Measurements from ENCODE around the gene PRKN. TPM values are rescaled to one million over a fixed set of nuclear protein-coding genes. Genes with fewer than 3 reads are reported as not detected.

PRKN gene
- total RNA-seq, 6 experiments from 2014 or later: 0.32 TPM; not detected in 5

GRCh38 chr6:162636167-162636566, 91.4 kb downstream of the PRKN start:
- Mint-ChIP-seq H3K36me3 (ENCODE audit: low read depth) (no peaks in the 10 kb centered on the region), H3K4me3 (no peak overlapping the region), H3K4me1 (ENCODE audit: low read depth) (no peaks in the 10 kb centered on the region), H3K27me3 (ENCODE audit: insufficient read depth) (no peaks in the 10 kb centered on the region), H3K27ac (no peak overlapping the region), H3K9me3 (peaks cover 36% of the 10 kb centered on the region)
- TF ChIP-seq, protein P1, sequence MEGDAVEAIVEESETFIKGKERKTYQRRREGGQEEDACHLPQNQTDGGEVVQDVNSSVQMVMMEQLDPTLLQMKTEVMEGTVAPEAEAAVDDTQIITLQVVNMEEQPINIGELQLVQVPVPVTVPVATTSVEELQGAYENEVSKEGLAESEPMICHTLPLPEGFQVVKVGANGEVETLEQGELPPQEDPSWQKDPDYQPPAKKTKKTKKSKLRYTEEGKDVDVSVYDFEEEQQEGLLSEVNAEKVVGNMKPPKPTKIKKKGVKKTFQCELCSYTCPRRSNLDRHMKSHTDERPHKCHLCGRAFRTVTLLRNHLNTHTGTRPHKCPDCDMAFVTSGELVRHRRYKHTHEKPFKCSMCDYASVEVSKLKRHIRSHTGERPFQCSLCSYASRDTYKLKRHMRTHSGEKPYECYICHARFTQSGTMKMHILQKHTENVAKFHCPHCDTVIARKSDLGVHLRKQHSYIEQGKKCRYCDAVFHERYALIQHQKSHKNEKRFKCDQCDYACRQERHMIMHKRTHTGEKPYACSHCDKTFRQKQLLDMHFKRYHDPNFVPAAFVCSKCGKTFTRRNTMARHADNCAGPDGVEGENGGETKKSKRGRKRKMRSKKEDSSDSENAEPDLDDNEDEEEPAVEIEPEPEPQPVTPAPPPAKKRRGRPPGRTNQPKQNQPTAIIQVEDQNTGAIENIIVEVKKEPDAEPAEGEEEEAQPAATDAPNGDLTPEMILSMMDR (IDR thresholded peaks at IDR 0.05): no peak
- DNase-seq: no peak

- TF ChIP-seq, protein P1 (IDR thresholded peaks at IDR 0.05): no peak
- peaks cover 52% of the 10 kb centered on the region for H3K9me3 Mint-ChIP-seq
- H3K36me3 Mint-ChIP-seq (ENCODE audit: low read depth): no peaks in the 10 kb centered on the region
- no peak overlapping the region for H3K4me3 Mint-ChIP-seq
- H3K27ac Mint-ChIP-seq: no peak overlapping the region
- H3K27me3 Mint-ChIP-seq (ENCODE audit: insufficient read depth): no peaks in the 10 kb centered on the region
- no peak for DNase-seq
- H3K4me1 Mint-ChIP-seq (ENCODE audit: low read depth): no peaks in the 10 kb centered on the region
Measured at GRCh38 chr6:162631546-162631945, 96.0 kb downstream of the PRKN start.

DNA sequence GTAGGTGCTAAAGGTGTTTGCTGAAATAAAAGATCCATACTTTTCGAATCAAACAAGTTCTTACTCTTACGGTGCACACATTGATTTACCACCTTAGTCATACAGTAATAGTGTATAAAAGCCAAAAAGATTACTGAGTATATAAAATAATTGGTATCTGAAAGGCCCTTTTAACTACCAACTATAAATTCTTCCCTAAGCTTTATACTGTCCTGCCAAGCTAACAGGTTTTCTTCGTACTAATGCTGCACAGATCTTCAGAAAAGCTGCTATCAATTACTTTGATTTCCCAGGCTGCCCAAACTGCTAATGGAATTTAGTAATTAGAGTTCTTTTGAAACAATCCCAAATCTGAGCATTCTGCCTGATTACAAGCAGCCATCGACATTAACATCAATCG, 97.5 kb downstream of the PRKN start:
- Mint-ChIP-seq H3K36me3 (ENCODE audit: low read depth) (no peaks in the 10 kb centered on the region), H3K27ac (no peak overlapping the region), H3K27me3 (ENCODE audit: insufficient read depth) (no peaks in the 10 kb centered on the region), H3K9me3 (peaks cover 51% of the 10 kb centered on the region), H3K4me3 (no peak overlapping the region), H3K4me1 (ENCODE audit: low read depth) (no peaks in the 10 kb centered on the region)
- TF ChIP-seq, protein P1 (IDR thresholded peaks at IDR 0.05): no peak
- no peak for DNase-seq

DNA sequence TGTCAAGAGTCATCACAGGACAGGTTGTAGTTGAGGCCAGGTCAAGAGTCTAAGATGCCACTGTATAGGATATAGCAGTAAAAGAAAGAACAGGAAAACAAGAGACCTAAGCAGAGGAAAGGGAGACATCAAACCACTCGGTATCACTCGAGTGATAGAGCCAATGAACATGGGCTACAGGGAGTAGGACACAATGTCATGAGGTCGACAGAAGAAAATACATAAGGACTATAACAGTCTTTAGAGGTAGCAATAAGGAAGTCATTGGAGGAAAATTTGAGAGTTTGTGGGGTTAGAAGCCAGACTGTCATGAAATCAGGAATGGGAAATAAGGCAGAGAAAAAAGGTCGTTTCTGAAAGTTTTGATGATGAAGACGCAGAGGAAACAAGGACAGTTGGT, 99.7 kb downstream of the PRKN start:
- no peaks in the 10 kb centered on the region for H3K36me3 Mint-ChIP-seq (ENCODE audit: low read depth)
- DNase-seq: no peak
- H3K4me1 Mint-ChIP-seq (ENCODE audit: low read depth): no peaks in the 10 kb centered on the region
- no peak overlapping the region for H3K27ac Mint-ChIP-seq
- TF ChIP-seq, protein P1 (IDR thresholded peaks at IDR 0.05): no peak
- no peaks in the 10 kb centered on the region for H3K27me3 Mint-ChIP-seq (ENCODE audit: insufficient read depth)
- H3K9me3 Mint-ChIP-seq: peaks cover 48% of the 10 kb centered on the region
- H3K4me3 Mint-ChIP-seq: no peak overlapping the region

GRCh38 chr6:162627362-162627761, 100.2 kb downstream of the PRKN start:
- TF ChIP-seq, protein P1 (IDR thresholded peaks at IDR 0.05): no peak
- Mint-ChIP-seq H3K27ac (no peak overlapping the region), H3K4me3 (no peak overlapping the region), H3K27me3 (ENCODE audit: insufficient read depth) (no peaks in the 10 kb centered on the region), H3K9me3 (peaks cover 51% of the 10 kb centered on the region), H3K4me1 (ENCODE audit: low read depth) (no peaks in the 10 kb centered on the region), H3K36me3 (ENCODE audit: low read depth) (no peaks in the 10 kb centered on the region)
- DNase-seq: no peak

DNA sequence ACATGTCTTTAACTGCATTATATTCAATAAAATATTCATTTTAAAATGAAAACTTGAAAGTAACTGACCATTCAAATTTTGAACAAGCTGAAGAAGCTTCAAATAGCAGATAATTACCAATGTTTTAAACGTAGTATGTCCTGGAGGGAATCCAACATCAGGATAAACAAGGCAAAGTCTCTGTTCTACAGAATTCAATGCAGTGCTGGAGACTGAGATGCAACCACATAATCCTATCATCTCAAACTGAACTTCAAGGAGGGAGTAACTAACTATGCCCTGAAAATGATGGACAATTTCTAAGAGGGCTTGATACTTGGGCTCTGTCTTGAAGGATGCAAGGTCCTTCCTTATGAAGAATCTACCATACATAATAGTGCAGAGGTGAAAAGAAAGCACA, 100.7 kb downstream of the PRKN start:
- H3K27ac Mint-ChIP-seq: no peak overlapping the region
- no peaks in the 10 kb centered on the region for H3K27me3 Mint-ChIP-seq (ENCODE audit: insufficient read depth)
- H3K36me3 Mint-ChIP-seq (ENCODE audit: low read depth): no peaks in the 10 kb centered on the region
- H3K4me1 Mint-ChIP-seq (ENCODE audit: low read depth): no peaks in the 10 kb centered on the region
- H3K4me3 Mint-ChIP-seq: no peak overlapping the region
- no peak for DNase-seq
- TF ChIP-seq, protein P1 (IDR thresholded peaks at IDR 0.05): no peak
- peaks cover 51% of the 10 kb centered on the region for H3K9me3 Mint-ChIP-seq
